ENCODE measurements around the gene SYNE3. TPM values are rescaled to one million over a fixed set of nuclear protein-coding genes. Genes with fewer than 3 reads are reported as not detected.

Gene SYNE3
- polyA plus RNA-seq, 1 donor (not counting 4 experiments of a cell fraction or from before 2014, with no cell fraction given) = 1.0 TPM

GRCh38 chr14:95468448-95469133 is 47.9 kb downstream of the SYNE3 start:
- Histone ChIP-seq H3K9me3 (ENCODE audit: control insufficient read depth, low read depth, low read length) (no peaks in the 10 kb centered on the region), H3K9me1 (ENCODE audit: control insufficient read depth, extremely low read depth, insufficient read depth, low read length) (no peaks in the 10 kb centered on the region), H3K4me1 (ENCODE audit: control insufficient read depth, extremely low read depth, insufficient read depth, low read length) (no peaks in the 10 kb centered on the region), H4K20me1 (ENCODE audit: control insufficient read depth, extremely low read depth, insufficient read depth, low read length) (no peaks in the 10 kb centered on the region), H2AFZ (ENCODE audit: control insufficient read depth, low read length) (no peak overlapping the region), H3K79me2 (ENCODE audit: control insufficient read depth, insufficient read depth, low read length) (no peaks in the 10 kb centered on the region), H3K4me2 (ENCODE audit: control insufficient read depth, extremely low read depth, insufficient read depth, low read depth, low read length) (no peak overlapping the region), H3K36me3 (ENCODE audit: control insufficient read depth in 2 of 2, extremely low read depth in 1 of 2, insufficient read depth in 2 of 2, low read length in 2 of 2) (peaks cover 0 to 4% of the 10 kb centered on the region in 2 experiments), H3K9ac (ENCODE audit: control insufficient read depth, extremely low read depth, insufficient read depth, low read length) (no peak overlapping the region), H3K27me3 (ENCODE audit: control insufficient read depth, extremely low read depth, insufficient read depth, low read length) (no peaks in the 10 kb centered on the region), H3K27ac (ENCODE audit: control insufficient read depth, insufficient read depth, low read length) (no peak overlapping the region), H3K4me3 (ENCODE audit: control insufficient read depth in 2 of 3, extremely low read depth in 1 of 3, insufficient read depth in 2 of 3, low read depth in 1 of 3, low read length in 3 of 3) (no peak overlapping the region)
- TF ChIP-seq CTCF (optimal IDR thresholded peaks at IDR 0.05 in 1 of 3, IDR thresholded peaks at IDR 0.05 in 1 of 3, conservative IDR thresholded peaks at IDR 0.05 in 1 of 3; ENCODE audit: extremely low read depth in 1 of 3, insufficient read depth in 2 of 3, low read length in 3 of 3) = no peak
- no peak for TF ChIP-seq EZH2 (IDR thresholded peaks at IDR 0.05; ENCODE audit: low read length)
- FAIRE-seq (no peak), DNase-seq (ENCODE audit: low read depth, low spot score) (no peak)
- dilution Hi-C loops (cut with MboI; ENCODE audit: extremely low pct_ligation_motif_present, low sequenced_read_pairs) = no loop called here

- Histone ChIP-seq H3K9me3 (ENCODE audit: control insufficient read depth, low read depth, low read length) (no peaks in the 10 kb centered on the region), H3K9me1 (ENCODE audit: control insufficient read depth, extremely low read depth, insufficient read depth, low read length) (no peaks in the 10 kb centered on the region), H4K20me1 (ENCODE audit: control insufficient read depth, extremely low read depth, insufficient read depth, low read length) (peaks cover 4% of the 10 kb centered on the region), H3K27me3 (ENCODE audit: control insufficient read depth, extremely low read depth, insufficient read depth, low read length) (no peaks in the 10 kb centered on the region), H3K4me2 (ENCODE audit: control insufficient read depth, extremely low read depth, insufficient read depth, low read depth, low read length) (no peak overlapping the region), H3K27ac (ENCODE audit: control insufficient read depth, insufficient read depth, low read length) (no peak overlapping the region), H3K36me3 (ENCODE audit: control insufficient read depth in 2 of 2, extremely low read depth in 1 of 2, insufficient read depth in 2 of 2, low read length in 2 of 2) (peaks cover 0 to 4% of the 10 kb centered on the region in 2 experiments), H3K4me1 (ENCODE audit: control insufficient read depth, extremely low read depth, insufficient read depth, low read length) (no peaks in the 10 kb centered on the region), H3K4me3 (ENCODE audit: control insufficient read depth in 2 of 3, extremely low read depth in 1 of 3, insufficient read depth in 2 of 3, low read depth in 1 of 3, low read length in 3 of 3) (no peak overlapping the region), H3K79me2 (ENCODE audit: control insufficient read depth, insufficient read depth, low read length) (no peaks in the 10 kb centered on the region), H2AFZ (ENCODE audit: control insufficient read depth, low read length) (no peak overlapping the region), H3K9ac (ENCODE audit: control insufficient read depth, extremely low read depth, insufficient read depth, low read length) (no peak overlapping the region)
- dilution Hi-C loops (cut with MboI; ENCODE audit: extremely low pct_ligation_motif_present, low sequenced_read_pairs) = no loop called here
- TF ChIP-seq CTCF (optimal IDR thresholded peaks at IDR 0.05 in 1 of 3, IDR thresholded peaks at IDR 0.05 in 1 of 3, conservative IDR thresholded peaks at IDR 0.05 in 1 of 3; ENCODE audit: extremely low read depth in 1 of 3, insufficient read depth in 2 of 3, low read length in 3 of 3) (no peak), EZH2 (IDR thresholded peaks at IDR 0.05; ENCODE audit: low read length) (no peak)
- FAIRE-seq (no peak), DNase-seq (ENCODE audit: low read depth, low spot score) (no peak)
Measured at GRCh38 chr14:95467657-95468056, 48.8 kb downstream of the SYNE3 start.
